Measurements from ENCODE around the gene ARAP1.

DNA sequence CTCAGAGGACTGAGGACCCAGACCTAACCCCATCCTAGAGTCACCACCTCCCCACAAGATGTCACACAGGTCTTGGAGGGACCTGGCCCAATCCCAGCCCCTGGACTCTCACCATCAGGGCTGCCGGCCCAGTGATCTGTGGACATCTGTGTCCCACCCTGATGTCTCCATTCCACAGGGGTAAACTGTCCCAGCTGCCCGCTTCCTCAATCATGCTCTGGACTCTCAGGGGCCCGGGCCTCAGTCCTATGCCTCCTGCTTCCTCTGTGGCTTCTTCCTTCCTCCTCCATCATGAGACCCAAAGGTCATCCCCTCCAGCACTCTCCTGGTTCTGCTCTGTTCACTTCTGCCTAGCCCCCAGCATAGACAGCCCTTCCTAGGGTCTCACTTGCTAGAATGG is 32.2 kb downstream of the ARAP1 start:
- TF ChIP-seq CTCF (conservative IDR thresholded peaks at IDR 0.05; ENCODE audit: low read depth, low read length) (no peak), EZH2 (IDR thresholded peaks at IDR 0.05; ENCODE audit: low read length, unreplicated experiment) (no peak), EZH2phosphoT487 (IDR thresholded peaks at IDR 0.05; ENCODE audit: borderline replicate concordance, low read length) (no peak)

All from PC-3 (cell line).